ENCODE results near the gene IKZF5. TPM values are rescaled to one million over a fixed set of nuclear protein-coding genes. Genes with fewer than 3 reads are reported as not detected.
A peak's percentile ranks its signal among the peaks of the same experiment; 100 is the strongest.

IKZF5 gene
- total and polyA plus RNA-seq, 11 donors, result 5.0 to 16.5 (median 8.2) TPM

DNA sequence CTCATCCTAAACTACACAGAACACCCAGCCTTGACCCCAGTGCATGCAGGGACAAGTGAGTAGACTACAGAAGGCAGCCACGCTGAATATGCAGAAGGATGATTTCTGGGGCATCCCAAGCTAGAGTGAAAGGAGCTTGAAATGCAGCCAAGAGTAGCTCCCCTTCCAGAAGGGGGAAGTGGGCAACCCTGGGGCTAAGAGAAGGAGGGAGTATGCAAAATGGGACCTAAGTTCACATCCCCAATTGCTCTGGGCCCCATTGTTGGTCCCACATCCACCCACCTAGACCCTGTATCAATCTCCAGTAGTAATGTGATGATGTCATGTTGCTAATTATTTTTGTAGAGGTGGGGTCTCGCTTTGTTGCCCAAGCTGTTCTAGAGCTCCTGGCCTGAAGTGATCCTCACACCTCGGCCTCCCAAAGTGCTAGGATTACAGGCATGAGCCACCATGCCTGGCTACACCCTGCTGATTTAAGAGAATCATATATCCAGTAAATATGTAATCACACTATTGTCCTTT is 34.0 kb downstream of the IKZF5 start:
- Histone ChIP-seq H3K27me3 (peaks cover 0 to 5% (median 0%) of the 10 kb centered on the region in 9 donors), H3K9me3 (no peaks in the 10 kb centered on the region), H3K4me3 (no peak overlapping the region), H3K36me3 (no peaks in the 10 kb centered on the region), H3K4me1 (peaks cover 0 to 3% (median 1%) of the 10 kb centered on the region in 12 donors), H3K27ac (no peak overlapping the region)
- intact Hi-C loops (cut with DNase I), result no loop called here
- ATAC-seq (no peak), DNase-seq (no peak)
- WGBS, 4 donors, result 82 to 90% (median 86%) methylated on average over 3 of the region's 3 CpGs
- TF ChIP-seq CTCF (IDR thresholded peaks at IDR 0.05) (no peak), POLR2A (IDR thresholded peaks at IDR 0.05) (no peak)

GRCh38 chr10:122974023-122974422 is 34.6 kb downstream of the IKZF5 start:
- 52 to 56% (median 53%) methylated on average over 5 of the region's 5 CpGs for WGBS, 4 donors
- Histone ChIP-seq H3K4me1 (no peaks in the 10 kb centered on the region), H3K27me3 (peaks cover 0 to 5% (median 0%) of the 10 kb centered on the region in 9 donors), H3K9me3 (peaks cover 0 to 5% (median 0%) of the 10 kb centered on the region in 12 donors), H3K27ac (no peak overlapping the region), H3K36me3 (no peaks in the 10 kb centered on the region), H3K4me3 (no peak overlapping the region)
- peak in 1 of 4 donors; percentile 24 for ATAC-seq
- intact Hi-C loops (cut with DNase I), result no loop called here
- no peak for DNase-seq
- TF ChIP-seq POLR2A (IDR thresholded peaks at IDR 0.05) (no peak), CTCF (IDR thresholded peaks at IDR 0.05) (no peak)

- TF ChIP-seq CTCF (IDR thresholded peaks at IDR 0.05) (no peak), POLR2A (IDR thresholded peaks at IDR 0.05) (no peak)
- no peak for DNase-seq
- H3K4me1 ChIP-seq, result no peaks in the 10 kb centered on the region
- no peak overlapping the region for H3K4me3 ChIP-seq
- intact Hi-C loops (cut with DNase I), result no loop called here
- WGBS, 4 donors, result 66 to 83% (median 76%) methylated on average over 3 of the region's 3 CpGs
- H3K27me3 ChIP-seq, result peaks cover 0 to 5% (median 0%) of the 10 kb centered on the region in 9 donors
- no peak overlapping the region for H3K27ac ChIP-seq
- peaks cover 0 to 43% (median 15%) of the 10 kb centered on the region in 12 donors for H3K9me3 ChIP-seq
- no peaks in the 10 kb centered on the region for H3K36me3 ChIP-seq
- ATAC-seq, result no peak
These were observed 39.9 kb downstream of the IKZF5 start for GRCh38 chr10:122968698-122969097.

DNA sequence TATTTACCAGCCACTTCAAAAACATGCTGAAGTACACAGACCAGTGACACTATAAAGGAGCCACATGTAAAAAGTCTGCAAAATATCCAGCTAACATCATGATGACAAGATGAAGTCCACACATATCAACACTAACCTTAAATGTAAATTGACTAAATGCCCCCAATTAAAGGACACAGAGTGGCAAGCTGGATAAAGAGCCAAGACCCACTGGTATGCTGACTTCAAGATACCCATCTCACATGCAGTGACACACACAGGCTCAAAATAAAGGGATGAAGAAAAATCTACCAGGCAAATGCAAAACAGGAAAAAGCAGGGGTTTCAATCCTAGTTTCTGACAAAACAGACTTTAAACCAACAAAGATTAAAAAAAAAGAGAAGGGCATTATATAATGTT is 41.7 kb downstream of the IKZF5 start:
- no peaks in the 10 kb centered on the region for H3K4me1 ChIP-seq
- H3K36me3 ChIP-seq, result no peaks in the 10 kb centered on the region
- DNase-seq (no peak), ATAC-seq (no peak)
- TF ChIP-seq POLR2A (IDR thresholded peaks at IDR 0.05) (no peak), CTCF (IDR thresholded peaks at IDR 0.05) (no peak)
- intact Hi-C loops (cut with DNase I), result no loop called here
- H3K9me3 ChIP-seq, result peaks cover 0 to 43% (median 15%) of the 10 kb centered on the region in 12 donors
- no peak overlapping the region for H3K27ac ChIP-seq
- H3K4me3 ChIP-seq, result no peak overlapping the region
- H3K27me3 ChIP-seq, result peaks cover 0 to 5% (median 0%) of the 10 kb centered on the region in 9 donors
